ENCODE measurements around the gene GSTA3.
"Not testable (repeated sequence)": the region's sequence is repeated elsewhere in the genome, so short reads cannot be mapped to it uniquely, and the experiment has no call there.

The GSTA3 gene

GRCh38 chr6:52909131-52909530, 367 bp downstream of the GSTA3 start:
- no peak overlapping the region for H3K4me3 ChIP-seq (ENCODE audit: low read depth, low read length)
- no peak for TF ChIP-seq CTCF (IDR thresholded peaks at IDR 0.05; ENCODE audit: control insufficient read depth, extremely low read depth, insufficient read depth)
- no peak for DNase-seq (ENCODE audit: low read depth)

- DNase-seq (ENCODE audit: low read depth) = no peak
- H3K4me3 ChIP-seq (ENCODE audit: low read depth, low read length) = no peak overlapping the region
- TF ChIP-seq CTCF (IDR thresholded peaks at IDR 0.05; ENCODE audit: control insufficient read depth, extremely low read depth, insufficient read depth) = no peak
Measured at GRCh38 chr6:52908526-52908925, 972 bp downstream of the GSTA3 start.

GRCh38 chr6:52904562-52905279, 4.8 kb downstream of the GSTA3 start:
- no peak for DNase-seq (ENCODE audit: low read depth)
- no peak for TF ChIP-seq CTCF (IDR thresholded peaks at IDR 0.05; ENCODE audit: control insufficient read depth, extremely low read depth, insufficient read depth)

GRCh38 chr6:52900536-52900935, 9.0 kb downstream of the GSTA3 start:
- no peak for TF ChIP-seq CTCF (IDR thresholded peaks at IDR 0.05; ENCODE audit: control insufficient read depth, extremely low read depth, insufficient read depth)
- H3K4me3 ChIP-seq (ENCODE audit: low read depth, low read length) = no peak overlapping the region
- DNase-seq (ENCODE audit: low read depth) = no peak

More at GRCh38 chr6:52904562-52905279, 4.8 kb downstream of the GSTA3 start:
- no peak overlapping the region for H3K4me3 ChIP-seq (ENCODE audit: low read depth, low read length)

- H3K4me3 ChIP-seq (ENCODE audit: low read depth, low read length); DNase-seq (ENCODE audit: low read depth): not testable (repeated sequence)
Measured at GRCh38 chr6:52895790-52896189, 13.7 kb downstream of the GSTA3 start.

- no peak for DNase-seq (ENCODE audit: low read depth)
- no peak overlapping the region for H3K4me3 ChIP-seq (ENCODE audit: low read depth, low read length)
- TF ChIP-seq CTCF (IDR thresholded peaks at IDR 0.05; ENCODE audit: control insufficient read depth, extremely low read depth, insufficient read depth) = no peak
Measured at GRCh38 chr6:52894285-52894684, 15.2 kb downstream of the GSTA3 start.

- TF ChIP-seq CTCF (IDR thresholded peaks at IDR 0.05; ENCODE audit: control insufficient read depth, extremely low read depth, insufficient read depth) = no peak
- no peak for DNase-seq (ENCODE audit: low read depth)
- no peak overlapping the region for H3K4me3 ChIP-seq (ENCODE audit: low read depth, low read length)
Measured at GRCh38 chr6:52893803-52894202, 15.7 kb downstream of the GSTA3 start.
